Cardiac muscle cell (in vitro differentiated cells and primary cell): Measurements from ENCODE around the gene AHCYL2. TPM values are rescaled to one million over a fixed set of nuclear protein-coding genes. Genes with fewer than 3 reads are reported as not detected.

ENCODE experiments used
- DNase-seq, 2 donors: peaks; one replicate each; pipeline versions ENCODE4 v3.0.0 to v3.0.0-alpha.2; 2010 to 2017; ENCODE audit warnings: low read depth in 1 of 2, low spot score in 1 of 2
- H3K27ac ChIP-seq: fragments of 200-600 bp; sonication (generic); 2 replicates; pipeline ENCODE4 v1.5.1; 2016
- H3K27me3 ChIP-seq: fragments of 200-600 bp; sonication (generic); 2 replicates; pipeline ENCODE4 v1.6.0; 2016; ENCODE audit warnings: control low read depth
- H3K36me3 ChIP-seq: fragments of 200-600 bp; sonication (generic); 2 replicates; pipeline ENCODE4 v1.5.1; 2016; ENCODE audit warnings: control low read depth
- H3K4me1 ChIP-seq: fragments of 200-600 bp; sonication (generic); 2 replicates; pipeline ENCODE4 v1.8.1; 2017; ENCODE audit warnings: low read depth, mild to moderate bottlenecking, mixed run types
- H3K4me3 ChIP-seq: fragments of 200-600 bp; sonication (generic); 2 replicates; pipeline ENCODE4 v1.5.1; 2016; ENCODE audit warnings: mild to moderate bottlenecking
- H3K9me3 ChIP-seq: fragments of 200-600 bp; sonication (generic); 2 replicates; pipeline ENCODE4 v1.5.1; 2017; ENCODE audit warnings: low read depth, mild to moderate bottlenecking, control low read depth
- polyA plus RNA-seq: library from polyadenylated mRNA; unstranded; fragments of >200 nt; fragmentation: Nextera tagmentation; extraction: Ambion mirVana; gene quantifications from 2 replicates; pipeline ENCODE4 v1.2.1, GENCODE V29; 2016
- total RNA-seq: library from RNA; depleted of rRNA; stranded (reverse); fragments of >200 nt; gene quantifications from 2 replicates; pipeline ENCODE4 v1.2.3, GENCODE V29; 2016
- TF ChIP-seq, protein P1 (sequence below): IDR thresholded peaks from 2 replicates; pipeline ENCODE4 v1.5.1; 2012; ENCODE audit warnings: low read depth, mild to moderate bottlenecking, low read length

The AHCYL2 gene
- total and polyA plus RNA-seq, 2 experiments from 2014 or later: 28.5 to 30.8 TPM

- TF ChIP-seq, protein P1, sequence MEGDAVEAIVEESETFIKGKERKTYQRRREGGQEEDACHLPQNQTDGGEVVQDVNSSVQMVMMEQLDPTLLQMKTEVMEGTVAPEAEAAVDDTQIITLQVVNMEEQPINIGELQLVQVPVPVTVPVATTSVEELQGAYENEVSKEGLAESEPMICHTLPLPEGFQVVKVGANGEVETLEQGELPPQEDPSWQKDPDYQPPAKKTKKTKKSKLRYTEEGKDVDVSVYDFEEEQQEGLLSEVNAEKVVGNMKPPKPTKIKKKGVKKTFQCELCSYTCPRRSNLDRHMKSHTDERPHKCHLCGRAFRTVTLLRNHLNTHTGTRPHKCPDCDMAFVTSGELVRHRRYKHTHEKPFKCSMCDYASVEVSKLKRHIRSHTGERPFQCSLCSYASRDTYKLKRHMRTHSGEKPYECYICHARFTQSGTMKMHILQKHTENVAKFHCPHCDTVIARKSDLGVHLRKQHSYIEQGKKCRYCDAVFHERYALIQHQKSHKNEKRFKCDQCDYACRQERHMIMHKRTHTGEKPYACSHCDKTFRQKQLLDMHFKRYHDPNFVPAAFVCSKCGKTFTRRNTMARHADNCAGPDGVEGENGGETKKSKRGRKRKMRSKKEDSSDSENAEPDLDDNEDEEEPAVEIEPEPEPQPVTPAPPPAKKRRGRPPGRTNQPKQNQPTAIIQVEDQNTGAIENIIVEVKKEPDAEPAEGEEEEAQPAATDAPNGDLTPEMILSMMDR: no peak
- Histone ChIP-seq H3K4me3 (no peak overlapping the region), H3K4me1 (no peaks in the 10 kb centered on the region), H3K36me3 (no peaks in the 10 kb centered on the region), H3K27me3 (no peaks in the 10 kb centered on the region), H3K27ac (no peak overlapping the region), H3K9me3 (no peaks in the 10 kb centered on the region)
- DNase-seq: no peak
Observed at GRCh38 chr7:129307592-129307991, 82.8 kb downstream of the AHCYL2 start.

DNA sequence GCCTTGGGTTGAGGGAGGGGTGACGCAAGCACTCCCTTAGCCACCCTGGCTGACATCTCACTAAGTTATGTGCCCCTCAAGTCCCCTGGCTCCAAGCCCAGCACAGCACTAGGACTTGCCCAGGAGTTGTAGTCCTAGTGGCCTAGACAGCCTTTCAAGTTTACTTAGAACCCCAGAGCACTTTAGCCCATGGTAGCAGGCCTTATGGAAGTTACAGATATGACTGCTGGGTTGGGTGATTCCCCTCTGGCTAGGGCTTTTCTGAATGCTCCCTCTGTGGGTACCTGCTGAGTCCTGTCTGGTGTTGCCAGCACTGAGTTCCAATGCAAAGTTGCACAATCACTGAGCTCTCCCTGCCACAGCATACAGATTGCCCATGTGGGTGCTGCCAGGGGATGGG lies 83.2 kb downstream of the AHCYL2 start:
- no peaks in the 10 kb centered on the region for H3K9me3 ChIP-seq
- no peaks in the 10 kb centered on the region for H3K4me1 ChIP-seq
- H3K4me3 ChIP-seq: no peak overlapping the region
- H3K36me3 ChIP-seq: no peaks in the 10 kb centered on the region
- no peak overlapping the region for H3K27ac ChIP-seq
- peak in 1 of 2 donors; percentile 59 for DNase-seq
- TF ChIP-seq, protein P1: no peak
- H3K27me3 ChIP-seq: no peaks in the 10 kb centered on the region

DNA sequence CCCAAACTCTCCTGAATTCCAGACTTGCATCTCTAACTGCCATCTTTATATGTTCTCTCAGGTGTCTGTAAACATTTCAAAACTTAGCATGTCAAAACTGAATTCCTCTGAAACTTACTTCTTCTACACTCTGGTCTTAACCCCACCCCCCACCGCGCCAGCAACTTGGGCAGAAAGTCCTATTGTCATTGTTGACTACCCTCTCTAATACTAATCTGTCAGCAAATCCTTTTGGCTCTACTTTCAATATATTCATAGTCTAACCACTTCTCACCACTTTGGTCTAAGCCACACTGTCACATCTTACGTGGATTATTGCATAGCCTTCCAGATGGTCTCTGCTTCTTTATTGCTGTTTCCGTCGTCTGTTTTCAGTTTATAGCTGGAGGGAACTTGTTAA lies 86.6 kb downstream of the AHCYL2 start:
- Histone ChIP-seq H3K9me3 (no peaks in the 10 kb centered on the region), H3K4me3 (no peak overlapping the region), H3K36me3 (no peaks in the 10 kb centered on the region), H3K27me3 (no peaks in the 10 kb centered on the region), H3K27ac (no peak overlapping the region), H3K4me1 (peaks cover 14% of the 10 kb centered on the region)
- TF ChIP-seq, protein P1: no peak
- DNase-seq: no peak

DNA sequence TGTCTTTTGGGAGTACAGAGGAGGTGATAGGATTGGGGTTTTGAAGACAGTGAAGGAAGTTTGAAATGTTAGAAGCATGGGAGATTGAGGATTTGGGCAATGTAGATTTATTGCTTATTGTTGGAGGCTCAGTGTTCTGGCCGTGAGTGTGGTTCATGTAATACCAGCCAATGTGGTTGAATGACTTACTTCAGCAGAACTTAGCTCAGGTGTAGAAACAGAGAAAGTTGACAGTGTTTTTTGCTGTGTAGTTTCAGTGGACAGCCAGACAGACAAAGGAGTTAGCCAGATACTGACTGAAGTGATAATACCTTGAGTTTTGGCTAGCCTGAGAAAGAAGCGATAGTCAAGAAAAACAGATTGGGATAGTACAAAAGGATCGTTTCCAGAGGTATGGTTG lies 88.5 kb downstream of the AHCYL2 start:
- H3K27me3 ChIP-seq: no peaks in the 10 kb centered on the region
- no peak overlapping the region for H3K27ac ChIP-seq
- no peaks in the 10 kb centered on the region for H3K36me3 ChIP-seq
- DNase-seq: no peak
- no peak overlapping the region for H3K4me3 ChIP-seq
- TF ChIP-seq, protein P1: no peak
- peaks cover 15% of the 10 kb centered on the region for H3K4me1 ChIP-seq
- H3K9me3 ChIP-seq: no peaks in the 10 kb centered on the region

- H3K27ac ChIP-seq: peak overlapping the region; percentile 82
- DNase-seq: peak; percentile 40 to 41
- TF ChIP-seq, protein P1: no peak
- H3K36me3 ChIP-seq: no peaks in the 10 kb centered on the region
- no peaks in the 10 kb centered on the region for H3K9me3 ChIP-seq
- H3K27me3 ChIP-seq: no peaks in the 10 kb centered on the region
- H3K4me3 ChIP-seq: no peak overlapping the region
- H3K4me1 ChIP-seq: peaks cover 15% of the 10 kb centered on the region
Observed at GRCh38 chr7:129315960-129316359, 91.1 kb downstream of the AHCYL2 start.

DNA sequence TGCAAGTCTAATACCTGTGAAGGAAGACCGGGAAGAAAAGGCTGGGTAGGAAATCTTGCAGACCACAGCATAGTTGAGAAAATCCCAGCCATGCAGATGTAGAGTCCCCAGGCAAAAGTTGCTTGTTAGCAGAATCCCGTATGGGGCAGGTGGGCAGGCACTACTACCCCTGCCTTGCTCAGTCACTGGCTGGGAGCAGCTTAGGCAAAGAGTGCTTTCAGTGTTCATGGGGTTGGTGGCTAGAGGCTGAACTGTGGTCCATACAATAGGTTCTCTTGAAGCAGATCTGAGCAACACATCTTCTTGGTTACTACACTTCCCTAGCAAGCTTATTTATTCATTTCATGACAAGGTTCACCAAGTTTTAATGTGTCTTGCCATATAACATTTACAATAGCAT lies 92.6 kb downstream of the AHCYL2 start:
- no peak overlapping the region for H3K4me3 ChIP-seq
- H3K27ac ChIP-seq: no peak overlapping the region
- H3K27me3 ChIP-seq: no peaks in the 10 kb centered on the region
- no peaks in the 10 kb centered on the region for H3K36me3 ChIP-seq
- DNase-seq: no peak
- TF ChIP-seq, protein P1: no peak
- no peaks in the 10 kb centered on the region for H3K9me3 ChIP-seq
- H3K4me1 ChIP-seq: peaks cover 15% of the 10 kb centered on the region
